ENCODE measurements around the gene FGFR3.
A peak's percentile ranks its signal among the peaks of the same experiment; 100 is the strongest.
"Not testable (repeated sequence)": the region's sequence is repeated elsewhere in the genome, so short reads cannot be mapped to it uniquely, and the experiment has no call there.

FGFR3 gene

GRCh38 chr4:1826531-1827350 lies 33.6 kb downstream of the FGFR3 start:
- FAIRE-seq (no peak), DNase-seq (ENCODE audit: insufficient read length, low spot score) (no peak)
- TF ChIP-seq POLR2AphosphoS5 (IDR thresholded peaks at IDR 0.05; ENCODE audit: low read depth, low read length) (no peak), PAX5 (IDR thresholded peaks at IDR 0.05; ENCODE audit: insufficient read depth, low read length, severe bottlenecking) (no peak), POLR2A (IDR thresholded peaks at IDR 0.05; ENCODE audit: low read depth, low read length) (no peak), SPI1 (IDR thresholded peaks at IDR 0.05; ENCODE audit: low read depth, low read length) (no peak), TAF1 (IDR thresholded peaks at IDR 0.05; ENCODE audit: low read depth, low read length) (no peak), POU2F2 (IDR thresholded peaks at IDR 0.05; ENCODE audit: low read depth, low read length) (no peak)

DNA sequence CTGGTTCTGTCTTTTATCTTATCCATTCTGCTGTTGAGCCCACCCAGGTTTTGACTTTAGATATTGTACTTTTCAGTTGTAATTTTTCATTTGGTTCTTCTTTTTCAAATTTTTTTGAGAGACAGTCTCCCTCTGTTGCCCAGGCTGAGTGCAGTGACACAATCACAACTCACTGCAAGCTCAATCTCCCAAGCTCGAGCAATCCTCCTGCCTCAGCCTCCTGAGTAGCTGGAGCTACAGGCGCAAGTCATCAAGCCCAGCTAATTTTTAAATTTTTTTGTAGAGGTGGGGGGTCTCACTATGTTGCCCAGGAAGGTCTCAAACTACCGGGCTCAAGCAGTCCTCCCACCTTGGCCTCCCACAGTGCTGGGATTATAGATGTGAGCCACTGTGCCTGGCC lies 37.1 kb downstream of the FGFR3 start:
- FAIRE-seq (no peak), DNase-seq (ENCODE audit: insufficient read length, low spot score) (no peak)
- TF ChIP-seq PAX5 (IDR thresholded peaks at IDR 0.05; ENCODE audit: insufficient read depth, low read length, severe bottlenecking) (no peak), POLR2A (IDR thresholded peaks at IDR 0.05; ENCODE audit: low read depth, low read length) (no peak), POU2F2 (IDR thresholded peaks at IDR 0.05; ENCODE audit: low read depth, low read length) (no peak), TAF1 (IDR thresholded peaks at IDR 0.05; ENCODE audit: low read depth, low read length) (no peak), SPI1 (IDR thresholded peaks at IDR 0.05; ENCODE audit: low read depth, low read length) (no peak), POLR2AphosphoS5 (IDR thresholded peaks at IDR 0.05; ENCODE audit: low read depth, low read length) (no peak)

DNA sequence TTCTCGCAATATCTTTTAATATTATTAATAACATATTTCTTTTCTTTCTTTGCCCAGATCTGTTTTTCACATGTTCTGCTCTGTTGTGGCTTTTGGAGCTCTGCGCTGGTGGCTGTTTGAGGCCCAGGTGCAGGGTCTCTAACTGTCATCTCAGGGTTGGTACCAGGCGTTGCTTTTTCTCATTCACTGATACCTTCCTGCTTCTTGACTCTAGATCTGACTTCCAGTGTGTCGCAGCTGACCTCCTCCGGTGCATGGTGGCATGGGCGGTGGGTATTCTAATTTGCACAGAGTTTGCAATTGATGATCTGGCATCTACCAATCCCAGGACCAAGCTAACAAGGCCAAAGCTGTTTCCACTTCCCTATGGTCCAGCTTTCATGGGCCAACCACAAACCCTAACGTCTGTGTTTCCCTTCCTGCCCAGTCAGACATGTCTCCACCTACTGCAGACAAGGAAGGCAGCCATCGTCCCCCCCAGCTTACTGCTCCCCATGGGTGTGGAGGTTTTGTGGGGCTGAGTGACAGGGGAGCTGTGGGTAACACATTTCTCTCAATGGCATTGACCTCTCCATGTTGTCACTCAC lies 37.6 kb downstream of the FGFR3 start:
- FAIRE-seq, result peak; percentile 89
- TF ChIP-seq SPI1 (IDR thresholded peaks at IDR 0.05; ENCODE audit: low read depth, low read length), result peak; percentile 58; the same call in 1 of the 2 replicates
- no peak for TF ChIP-seq POLR2A (IDR thresholded peaks at IDR 0.05; ENCODE audit: low read depth, low read length)
- no peak for TF ChIP-seq TAF1 (IDR thresholded peaks at IDR 0.05; ENCODE audit: low read depth, low read length)
- no peak for TF ChIP-seq PAX5 (IDR thresholded peaks at IDR 0.05; ENCODE audit: insufficient read depth, low read length, severe bottlenecking)
- TF ChIP-seq POLR2AphosphoS5 (IDR thresholded peaks at IDR 0.05; ENCODE audit: low read depth, low read length), result no peak
- DNase-seq (ENCODE audit: insufficient read length, low spot score), result no peak

- FAIRE-seq, result no peak
These were observed 38.2 kb downstream of the FGFR3 start for GRCh38 chr4:1831331-1831730.

DNA sequence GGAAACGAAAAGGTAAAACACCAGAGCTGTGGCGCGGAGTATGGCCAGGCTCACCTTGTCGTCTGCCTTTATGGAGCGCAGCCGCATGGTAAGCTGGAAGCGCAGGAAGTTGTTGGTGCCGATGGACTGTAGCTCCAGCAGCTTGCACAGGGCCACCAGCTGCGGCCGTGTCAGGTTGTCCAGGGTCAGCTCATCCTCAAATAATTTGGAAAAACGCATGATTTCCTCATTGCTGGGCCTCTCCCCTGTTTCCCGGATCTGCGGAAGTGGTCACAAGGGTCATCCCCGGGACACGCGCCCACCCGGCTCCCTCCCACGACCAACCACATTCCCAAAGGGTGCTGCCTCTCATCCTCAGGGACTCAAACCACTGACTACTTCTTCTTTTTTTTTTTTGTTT lies 39.6 kb downstream of the FGFR3 start:
- no peak for DNase-seq (ENCODE audit: insufficient read length, low spot score)
- no peak for FAIRE-seq
- no peak for TF ChIP-seq POU2F2 (IDR thresholded peaks at IDR 0.05; ENCODE audit: low read depth, low read length)
- TF ChIP-seq POLR2AphosphoS5 (IDR thresholded peaks at IDR 0.05; ENCODE audit: low read depth, low read length), result no peak
- TF ChIP-seq PAX5 (IDR thresholded peaks at IDR 0.05; ENCODE audit: insufficient read depth, low read length, severe bottlenecking), result no peak
- no peak for TF ChIP-seq POLR2A (IDR thresholded peaks at IDR 0.05; ENCODE audit: low read depth, low read length)
- TF ChIP-seq SPI1 (IDR thresholded peaks at IDR 0.05; ENCODE audit: low read depth, low read length), result no peak
- no peak for TF ChIP-seq TAF1 (IDR thresholded peaks at IDR 0.05; ENCODE audit: low read depth, low read length)

More at GRCh38 chr4:1831331-1831730, 38.2 kb downstream of the FGFR3 start:
- TF ChIP-seq SPI1 (IDR thresholded peaks at IDR 0.05; ENCODE audit: low read depth, low read length), result no peak
- TF ChIP-seq POLR2AphosphoS5 (IDR thresholded peaks at IDR 0.05; ENCODE audit: low read depth, low read length), result no peak
- no peak for TF ChIP-seq PAX5 (IDR thresholded peaks at IDR 0.05; ENCODE audit: insufficient read depth, low read length, severe bottlenecking)
- TF ChIP-seq POLR2A (IDR thresholded peaks at IDR 0.05; ENCODE audit: low read depth, low read length), result no peak
- TF ChIP-seq TAF1 (IDR thresholded peaks at IDR 0.05; ENCODE audit: low read depth, low read length), result no peak
- TF ChIP-seq POU2F2 (IDR thresholded peaks at IDR 0.05; ENCODE audit: low read depth, low read length), result no peak
- DNase-seq (ENCODE audit: insufficient read length, low spot score), result no peak

DNA sequence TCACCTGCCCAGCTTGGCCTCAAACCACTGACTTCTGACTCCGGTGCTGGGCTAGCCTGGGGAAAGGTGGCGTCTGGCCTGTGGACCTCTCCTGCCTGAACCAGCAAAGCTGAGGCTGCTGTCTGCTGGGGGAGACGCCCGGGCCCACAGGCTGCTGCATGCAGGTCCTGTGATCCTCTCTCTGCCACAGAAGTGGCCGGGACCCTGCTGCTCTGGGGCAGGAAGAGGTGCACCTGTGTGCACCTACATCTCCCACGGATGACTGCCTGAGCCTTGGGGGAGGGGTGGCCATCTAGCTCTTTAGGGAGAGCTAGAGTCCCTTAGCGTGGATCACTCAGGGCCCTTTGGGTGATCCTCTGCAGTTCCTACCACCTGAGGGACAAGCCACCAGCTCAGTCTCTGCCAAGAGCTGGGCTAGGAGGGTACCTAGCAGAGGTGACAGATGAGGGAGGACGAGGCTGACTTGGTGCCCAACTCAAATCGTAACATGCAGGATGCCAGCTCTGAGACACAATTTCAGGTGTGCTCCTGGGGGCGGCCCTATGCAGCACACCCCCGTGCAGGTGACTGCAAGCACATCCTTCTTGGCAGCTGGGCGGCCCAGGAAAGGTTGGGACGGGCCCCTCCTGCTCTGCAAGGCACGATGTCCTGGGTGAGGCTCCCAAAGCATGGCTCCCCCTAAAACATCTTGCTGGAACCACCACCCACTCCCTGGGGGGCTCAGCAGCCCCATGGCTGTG lies 40.4 kb downstream of the FGFR3 start:
- DNase-seq (ENCODE audit: insufficient read length, low spot score), result no peak
- TF ChIP-seq POU2F2 (IDR thresholded peaks at IDR 0.05; ENCODE audit: low read depth, low read length) (no peak), PAX5 (IDR thresholded peaks at IDR 0.05; ENCODE audit: insufficient read depth, low read length, severe bottlenecking) (no peak), POLR2AphosphoS5 (IDR thresholded peaks at IDR 0.05; ENCODE audit: low read depth, low read length) (no peak), TAF1 (IDR thresholded peaks at IDR 0.05; ENCODE audit: low read depth, low read length) (no peak), SPI1 (IDR thresholded peaks at IDR 0.05; ENCODE audit: low read depth, low read length) (no peak), POLR2A (IDR thresholded peaks at IDR 0.05; ENCODE audit: low read depth, low read length) (no peak)
- FAIRE-seq, result no peak

DNA sequence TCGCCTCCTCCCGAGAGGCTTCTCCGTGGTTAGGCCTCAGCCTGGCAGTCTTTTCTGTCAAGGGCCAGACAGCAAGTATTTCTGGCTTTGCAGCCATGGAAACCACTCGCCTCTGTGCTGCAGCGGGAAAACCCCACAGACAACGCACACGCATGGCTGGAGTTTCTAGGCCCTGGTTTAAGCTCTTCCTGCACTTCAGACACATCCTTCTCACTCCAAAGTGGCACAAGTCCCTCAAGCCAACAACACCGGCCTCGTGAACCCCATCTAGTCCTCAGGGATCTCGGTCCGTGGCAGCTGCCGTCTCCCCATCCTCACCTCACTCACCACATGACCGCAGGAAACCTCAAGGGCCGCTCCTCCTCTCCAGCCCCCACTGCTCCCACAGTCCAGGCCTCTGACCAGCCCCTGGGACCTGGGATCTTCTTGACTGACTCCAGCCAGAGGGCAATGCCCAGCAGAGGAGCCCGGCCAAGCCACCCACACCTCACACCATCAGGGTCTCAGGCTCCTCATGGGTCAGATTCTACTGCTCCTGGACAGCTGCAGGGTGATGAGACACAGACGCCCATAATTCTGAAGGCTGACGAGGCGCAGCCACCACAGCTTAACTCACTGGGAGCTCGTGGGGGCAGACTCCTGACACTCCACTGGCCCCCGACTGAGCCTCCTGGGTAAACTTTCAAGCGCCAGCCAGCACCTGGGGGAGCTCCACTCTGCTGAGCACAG lies 41.1 kb downstream of the FGFR3 start:
- DNase-seq (ENCODE audit: insufficient read length, low spot score) (peak; percentile 75), FAIRE-seq (peak; percentile 98)
- TF ChIP-seq POLR2A (IDR thresholded peaks at IDR 0.05; ENCODE audit: low read depth, low read length) (no peak), POLR2AphosphoS5 (IDR thresholded peaks at IDR 0.05; ENCODE audit: low read depth, low read length) (peak; percentile 60; the same call in 1 of the 2 replicates)

DNA sequence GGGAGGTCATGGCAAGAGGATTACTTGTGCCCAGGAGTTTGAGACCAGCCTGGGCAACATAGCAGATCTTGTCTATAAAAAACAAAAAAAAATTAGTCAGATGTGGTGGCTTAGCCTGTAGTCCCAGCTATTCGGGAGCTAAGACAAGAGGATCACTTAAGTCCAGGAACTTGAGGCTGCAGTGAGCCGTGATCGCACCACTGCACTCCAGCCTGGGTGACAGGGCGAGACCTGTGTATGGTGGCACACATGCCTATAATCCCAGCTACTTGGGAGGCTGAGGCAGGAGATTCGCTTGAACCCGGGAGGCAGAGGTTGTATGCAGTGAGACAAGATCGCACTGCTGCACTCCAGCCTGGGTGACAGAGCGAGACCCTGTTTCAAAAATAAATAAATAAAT lies 42.7 kb downstream of the FGFR3 start:
- FAIRE-seq; DNase-seq (ENCODE audit: insufficient read length, low spot score): not testable (repeated sequence)

DNA sequence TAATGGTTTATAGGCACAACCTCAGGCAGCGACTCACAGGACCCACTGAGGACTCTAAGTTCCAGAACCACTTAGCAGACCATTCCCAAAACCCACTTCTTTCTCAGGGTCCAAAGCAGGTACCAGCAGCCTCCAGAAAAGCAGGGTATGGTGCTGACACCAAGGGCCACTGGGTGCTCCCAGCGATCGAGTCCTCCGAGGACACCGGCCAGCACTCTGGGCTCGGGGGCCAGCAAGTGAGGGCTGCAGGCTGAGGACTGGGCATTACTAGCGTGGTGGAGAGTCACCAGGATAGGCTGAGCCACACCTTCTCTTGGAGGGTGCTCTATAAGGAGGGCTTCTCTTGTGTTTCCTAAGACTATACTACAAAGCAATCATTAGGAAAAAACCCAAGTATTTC lies 43.6 kb downstream of the FGFR3 start:
- FAIRE-seq, result no peak
- DNase-seq (ENCODE audit: insufficient read length, low spot score), result no peak
- TF ChIP-seq POU2F2 (IDR thresholded peaks at IDR 0.05; ENCODE audit: low read depth, low read length), result no peak
- no peak for TF ChIP-seq PAX5 (IDR thresholded peaks at IDR 0.05; ENCODE audit: insufficient read depth, low read length, severe bottlenecking)
- TF ChIP-seq POLR2AphosphoS5 (IDR thresholded peaks at IDR 0.05; ENCODE audit: low read depth, low read length), result no peak
- no peak for TF ChIP-seq TAF1 (IDR thresholded peaks at IDR 0.05; ENCODE audit: low read depth, low read length)
- TF ChIP-seq SPI1 (IDR thresholded peaks at IDR 0.05; ENCODE audit: low read depth, low read length), result no peak
- no peak for TF ChIP-seq POLR2A (IDR thresholded peaks at IDR 0.05; ENCODE audit: low read depth, low read length)
